GM12878 (cell line): Measurements from ENCODE around the gene PAQR5. TPM values are rescaled to one million over a fixed set of nuclear protein-coding genes. Genes with fewer than 3 reads are reported as not detected.
A peak's percentile ranks its signal among the peaks of the same experiment; 100 is the strongest.

Experiments
- ATAC-seq: fragments of 200-7000 bp; cut with Tn5 transposase; 3 replicates; pipeline ENCODE4 v1.9.1; 2020; ENCODE audit warnings: mild to moderate bottlenecking, moderate library complexity
- BruUV-seq: library from RNA; stranded (reverse); fragments of 400-500 nt; replicated peaks from 2 replicates; lab custom pipeline; 2021; lab: Mats Ljungman, UMichigan
- CTCF ChIA-PET: fragments of 300-600 bp; sonication (Branson Sonifier 250); formaldehyde crosslinking; extraction: SDS; loops from one replicate; lab custom pipeline; 2021; ENCODE audit warnings: inconsistent platforms; lab: Yijun Ruan, JAX
- POLR2A ChIA-PET: fragments of 350-600 bp; formaldehyde crosslinking; extraction: SDS; loops from one replicate; lab custom pipeline; 2021; ENCODE audit warnings: inconsistent platforms; lab: Charles Lee
- RAD21 ChIA-PET: fragments of 300-600 bp; sonication (Branson Sonifier 250); formaldehyde crosslinking; loops from one replicate; lab custom pipeline; 2023; ENCODE audit warnings: antibody characterized with exemption; ENCODE audit not compliant: unreplicated experiment; lab: Charles Lee
- SMC1A ChIA-PET: fragments of 300-600 bp; sonication (Branson Sonifier 250); formaldehyde crosslinking; loops from one replicate; lab custom pipeline; 2023; ENCODE audit not compliant: unreplicated experiment, uncharacterized antibody; lab: Charles Lee
- DNase-seq: peaks from one replicate; pipeline ENCODE4 v3.0.0-alpha.2; 2011; ENCODE audit warnings: low read depth, low spot score
- FAIRE-seq: peaks from 3 replicates; lab custom pipeline; 2011; peaks lifted over from hg19 to GRCh38; lab: Jason Lieb, UNC
- H2AFZ ChIP-seq: 2 replicates; pipeline ENCODE4 v1.6.0; 2011; ENCODE audit warnings: low read depth, low read length, control low read depth; ENCODE audit not compliant: control insufficient read depth
- H3K27ac ChIP-seq: 2 replicates; pipeline ENCODE4 v1.5.1; 2011; ENCODE audit warnings: control low read depth; ENCODE audit not compliant: control insufficient read depth, insufficient read depth
- H3K27me3 ChIP-seq, 2 experiments: replicated peaks in 1 of 2; 2 replicates each; pipeline versions ENCODE4 v1.6.0 to v1.6.1; 2011; ENCODE audit warnings: low read length in 1 of 2; ENCODE audit not compliant: control insufficient read depth in 2 of 2, insufficient read depth in 2 of 2
- H3K36me3 ChIP-seq, 2 experiments: 2 replicates each; pipeline ENCODE4 v1.5.1; 2011; ENCODE audit warnings: low read length in 1 of 2; ENCODE audit not compliant: control insufficient read depth in 2 of 2, insufficient read depth in 2 of 2
- H3K4me1 ChIP-seq: 2 replicates; pipeline ENCODE4 v1.6.1; 2011; ENCODE audit warnings: mild to moderate bottlenecking, low read length, moderate library complexity, mixed read lengths; ENCODE audit not compliant: control insufficient read depth, insufficient read depth
- H3K4me2 ChIP-seq: 2 replicates; pipeline ENCODE4 v1.6.0; 2011; ENCODE audit warnings: control low read depth; ENCODE audit not compliant: control insufficient read depth, insufficient read depth
- H3K4me3 ChIP-seq: fragments of 200-600 bp; sonication (generic); 2 replicates; pipeline ENCODE4 v1.5.1; 2016
- H3K79me2 ChIP-seq: 2 replicates; pipeline ENCODE4 v1.6.0; 2011; ENCODE audit warnings: low read length; ENCODE audit not compliant: control insufficient read depth, insufficient read depth
- H3K9ac ChIP-seq: 2 replicates; pipeline ENCODE4 v1.8.0; 2011; ENCODE audit warnings: low read length, control low read depth, mixed read lengths; ENCODE audit not compliant: control insufficient read depth, insufficient read depth
- H3K9me3 ChIP-seq: replicated peaks from 3 replicates; pipeline ENCODE4 v1.5.1; 2011; ENCODE audit warnings: mild to moderate bottlenecking, low read length; ENCODE audit not compliant: control insufficient read depth, insufficient read depth
- H4K20me1 ChIP-seq: 2 replicates; pipeline ENCODE4 v1.6.0; 2011; ENCODE audit not compliant: control insufficient read depth, insufficient read depth
- ATF2 ChIP-seq: IDR thresholded peaks from 2 replicates; pipeline ENCODE4 v1.6.1; 2012; ENCODE audit warnings: low read length, inconsistent platforms
- FOXM1 ChIP-seq: IDR thresholded peaks from 2 replicates; pipeline ENCODE4 v1.6.1; 2012; ENCODE audit warnings: low read depth, mild to moderate bottlenecking, inconsistent platforms, low read length, moderate library complexity
- MEF2B ChIP-seq: fragments of 450-650 bp; IDR thresholded peaks from 2 replicates; pipeline ENCODE4 v1.6.1; 2018; ENCODE audit warnings: mild to moderate bottlenecking, moderate library complexity; ENCODE audit not compliant: partially characterized antibody, poor library complexity, severe bottlenecking
- MLLT1 ChIP-seq: fragments of 450-650 bp; IDR thresholded peaks from 2 replicates; pipeline ENCODE4 v1.6.1; 2016; ENCODE audit warnings: mild to moderate bottlenecking
- PRDM15 ChIP-seq: fragments of 450-650 bp; formaldehyde crosslinking; IDR thresholded peaks from 2 replicates; pipeline ENCODE4 v1.4.0; 2020; ENCODE audit warnings: mild to moderate bottlenecking, moderate library complexity
- RB1 ChIP-seq: fragments of 450-650 bp; formaldehyde crosslinking; IDR thresholded peaks from 2 replicates; pipeline ENCODE4 v1.6.1; 2017; ENCODE audit warnings: mild to moderate bottlenecking, borderline replicate concordance
- RUNX3 ChIP-seq: IDR thresholded peaks from 2 replicates; pipeline ENCODE4 v1.6.1; 2012; ENCODE audit warnings: low read length, inconsistent platforms
- SKIL ChIP-seq: fragments of 450-650 bp; IDR thresholded peaks from 2 replicates; pipeline ENCODE4 v1.6.1; 2017; ENCODE audit warnings: mild to moderate bottlenecking, low read depth, inconsistent platforms; ENCODE audit not compliant: poor library complexity, severe bottlenecking
- ZNF274 ChIP-seq: IDR thresholded peaks from one replicate; pipeline ENCODE4 v1.8.0; 2011; ENCODE audit not compliant: insufficient read length, insufficient read depth
- WGBS: methylation state at CpG from one replicate; pipeline ENCODE4 v1.1.6; 2016; ENCODE audit warnings: low lambda C conversion rate; ENCODE audit not compliant: insufficient replicate concordance, insufficient coverage; ENCODE audit errors: missing lambda C conversion rate; 5-methylcytosine and 5-hydroxymethylcytosine counted together
- in situ Hi-C: fragments of 300-500 bp; cut with MboI; formaldehyde crosslinking; loops from 9 replicates; pipeline ENCODE4 v1.14.3; 2018; ENCODE audit warnings: mixed read lengths
- intact Hi-C: fragments of 100-400 bp; cut with micrococcal nuclease; formaldehyde crosslinking; loops from one replicate; pipeline ENCODE4 v1.14.2; 2022; ENCODE audit not compliant: unreplicated experiment
- polyA plus RNA-seq, 11 experiments: library from polyadenylated mRNA; depleted of rRNA in 4 of 11; unstranded in 6 of 11; stranded (reverse) in 5 of 11; fragments of >200 nt; fragmentation: Nextera tagmentation in 4 of 11; fragmentation: Illumina TruSeq in 1 of 11; extraction: Ambion mirVana in 4 of 11; extraction: Trizol in 1 of 11; gene quantifications; 1 replicate in 1 of 11; 2 replicates in 10 of 11; pipeline versions ENCODE4 v1.2.1 to v1.2.3, GENCODE V29; 2011 to 2016; ENCODE audit warnings: inconsistent platforms in 2 of 11, missing spikeins in 2 of 11, low read depth in 1 of 11
- total RNA-seq, 4 experiments: library from RNA; depleted of rRNA in 3 of 4; stranded (reverse); fragments of >200 nt in 3 of 4; fragmentation: Illumina TruSeq in 1 of 4; extraction: Trizol in 1 of 4; gene quantifications; 2 replicates each; pipeline versions ENCODE4 v1.2.1 to v1.2.3, GENCODE V29; 2013 to 2021

PAQR5 gene
- total and polyA plus RNA-seq, 10 of the 15 experiments (the other 5 are each of a cell fraction or from before 2014, with no cell fraction given) = 0.02 to 0.03 TPM; not detected in 8

- no peak for TF ChIP-seq PRDM15 (CRISPR knock-in tag)
Observed at GRCh38 chr15:69450968-69451695, 152.4 kb downstream of the PAQR5 start (continued).

GRCh38 chr15:69451951-69452691, 153.4 kb downstream of the PAQR5 start:
- ATAC-seq (peak; percentile 30), DNase-seq (no peak), FAIRE-seq (no peak)
- BruUV-seq = TSS peak; percentile 97
- Histone ChIP-seq H3K4me3 (peak overlapping the region; percentile 69), H3K9me3 (no peaks in the 10 kb centered on the region), H2AFZ (peak overlapping the region; percentile 76), H4K20me1 (peaks cover 9% of the 10 kb centered on the region), H3K9ac (peak overlapping the region; percentile 96), H3K4me2 (peak overlapping the region; percentile 69), H3K36me3 (peaks cover 6 to 23% of the 10 kb centered on the region in 2 experiments), H3K79me2 (peaks cover 34% of the 10 kb centered on the region), H3K27ac (peak overlapping the region; percentile 79), H3K4me1 (peaks cover 5% of the 10 kb centered on the region; the same call in 1 of the 2 replicates), H3K27me3 (no peaks in the 10 kb centered on the region)
- ChIA-PET RAD21 (interaction anchor here (1.3 to 4.0 kb wide), 3 partner anchors 9 to 36 kb away, joined by 5 to 28 read pairs (median 23); partner anchors contain the start of gene KIF23), POLR2A (interaction anchor here (0.9 to 3.5 kb wide), 6 partner anchors 9 to 58 kb away, joined by 3 to 29 read pairs (median 4); no protein-coding TSS in a partner anchor), CTCF (interaction anchor here (0.7 to 4.6 kb wide), 3 partner anchors 11 to 39 kb away, joined by 3 to 53 read pairs (median 4); no protein-coding TSS in a partner anchor), SMC1A (interaction anchor here (1.4 to 3.4 kb wide), 3 partner anchors 9 to 40 kb away, joined by 4 to 13 read pairs (median 6); no protein-coding TSS in a partner anchor)
- intact Hi-C loops = no loop called here
- WGBS = 73% methylated on average over 32 of the region's 32 CpGs
- in situ Hi-C loops = no loop called here
- TF ChIP-seq MEF2B (peak; percentile 18), FOXM1 (0 out of 2 replicates have a peak, but pooled peaks have one; percentile 23), SKIL (peak; percentile 19), RUNX3 (0 out of 2 replicates have a peak, but pooled peaks have one; percentile 3), ZNF274 (no peak), ATF2 (peak; percentile 27; the same call in 1 of the 2 replicates), MLLT1 (peak; percentile 96), RB1 (no peak)
